ENCODE data around the gene BABAM2.
"Not testable (repeated sequence)": the region's sequence is repeated elsewhere in the genome, so short reads cannot be mapped to it uniquely, and the experiment has no call there.

BABAM2 gene

DNA sequence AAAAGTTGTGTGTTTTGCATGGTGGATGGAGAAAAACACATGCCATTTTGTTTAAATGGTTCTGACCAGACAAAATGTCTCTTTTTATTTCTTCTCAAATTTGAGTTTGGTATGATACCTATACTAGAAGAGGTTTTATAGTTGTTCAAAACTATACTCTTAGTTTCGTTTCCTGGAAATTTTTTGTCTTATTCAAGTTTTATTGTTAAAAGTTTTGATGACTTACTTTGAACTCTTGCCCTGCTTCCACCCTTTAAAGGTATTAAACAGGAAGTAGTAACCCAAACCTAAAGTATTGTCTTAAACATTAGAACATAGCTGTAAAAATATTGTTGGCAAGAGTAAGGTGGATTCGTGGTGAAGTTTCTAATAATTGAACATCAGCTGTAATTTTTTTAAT is 98.2 kb downstream of the BABAM2 start:
- DNase-seq = peak; percentile 16

DNA sequence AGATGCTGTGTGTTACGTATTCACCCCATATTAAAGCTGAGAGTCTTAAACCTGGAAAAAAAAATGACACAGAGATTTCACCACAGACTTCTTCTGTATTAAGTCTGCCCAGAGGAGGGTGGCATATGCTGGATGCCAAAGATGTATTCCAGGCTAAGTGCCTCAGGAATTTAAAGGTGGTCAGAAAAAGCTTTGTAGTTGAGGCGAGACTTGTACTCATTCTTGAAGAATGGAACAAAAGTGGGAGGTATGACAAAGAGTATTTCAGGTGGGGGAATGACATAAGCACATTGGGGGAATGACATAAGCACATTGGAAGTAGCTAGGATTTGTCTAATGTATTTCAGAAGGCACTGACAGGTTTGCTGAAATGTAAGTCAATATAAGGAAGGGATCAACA is 98.6 kb downstream of the BABAM2 start:
- no peak for DNase-seq

- no peak for DNase-seq
Measured at GRCh38 chr2:27990030-27990590, 99.6 kb downstream of the BABAM2 start.

DNA sequence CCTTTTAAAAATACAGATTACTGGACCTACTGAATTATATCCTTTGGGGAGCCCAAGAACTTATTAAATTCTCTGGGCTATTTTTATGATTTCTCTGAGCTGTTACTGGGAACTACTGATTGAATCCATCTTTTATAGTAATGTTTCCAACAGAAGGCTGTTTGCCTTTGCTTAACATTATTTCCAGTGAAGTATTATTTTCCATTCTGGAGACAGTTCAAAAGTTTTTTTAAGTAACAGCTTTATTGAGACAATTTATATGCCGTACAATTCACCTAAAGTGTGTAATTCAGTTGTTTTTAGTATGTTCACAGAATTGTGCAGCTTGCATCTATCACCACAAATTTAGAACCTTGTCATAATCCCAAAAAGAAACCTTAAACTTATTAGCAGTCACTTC is 100.6 kb downstream of the BABAM2 start:
- DNase-seq = no peak

DNA sequence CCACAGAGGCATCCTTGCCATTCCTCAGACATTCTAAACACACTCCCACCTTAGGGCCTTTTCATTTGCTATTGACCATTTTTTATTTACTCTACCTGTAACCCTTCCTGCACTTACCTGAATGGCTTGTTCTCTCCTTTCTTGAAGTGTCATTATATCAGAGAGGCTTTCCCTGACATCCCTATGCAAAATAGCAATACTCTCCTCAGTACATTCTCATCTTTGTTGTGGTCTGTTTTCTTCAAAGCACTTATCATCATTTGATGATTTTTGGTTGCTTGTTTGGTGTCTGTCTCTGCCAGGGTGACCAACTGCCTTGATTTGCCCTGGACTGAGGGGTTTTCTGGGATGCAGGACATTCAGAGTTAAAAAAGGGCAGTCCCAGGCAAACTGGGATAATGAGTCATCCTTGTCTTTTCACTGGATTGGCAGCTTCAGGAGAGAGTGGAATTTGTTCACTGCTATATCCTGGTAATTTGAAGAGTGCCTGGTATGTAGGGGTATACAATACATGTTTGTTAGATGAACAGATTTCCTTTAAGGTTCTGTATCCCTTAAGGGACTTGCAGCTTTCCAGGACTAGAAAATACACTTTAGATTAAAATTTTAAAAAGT is 102.4 kb downstream of the BABAM2 start:
- DNase-seq = no peak

DNA sequence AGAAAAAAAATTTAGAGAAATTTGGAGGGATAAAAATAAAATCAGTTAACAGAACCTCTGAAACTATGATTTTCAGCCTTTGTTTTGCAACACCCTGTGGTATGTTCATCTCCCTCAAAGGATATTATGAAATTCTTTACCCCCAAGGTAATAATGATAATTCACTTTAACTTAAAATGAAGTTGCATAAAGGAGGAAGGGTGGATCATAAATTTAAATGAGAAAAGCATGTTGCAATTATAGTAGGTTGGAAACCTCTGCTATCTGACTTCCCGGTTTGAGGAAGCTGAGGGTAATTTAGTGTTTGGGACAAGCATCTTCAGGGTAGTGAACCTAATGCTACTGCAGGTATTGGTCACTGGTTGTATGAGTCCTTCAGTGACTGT is 102.9 kb downstream of the BABAM2 start:
- no peak for DNase-seq

DNA sequence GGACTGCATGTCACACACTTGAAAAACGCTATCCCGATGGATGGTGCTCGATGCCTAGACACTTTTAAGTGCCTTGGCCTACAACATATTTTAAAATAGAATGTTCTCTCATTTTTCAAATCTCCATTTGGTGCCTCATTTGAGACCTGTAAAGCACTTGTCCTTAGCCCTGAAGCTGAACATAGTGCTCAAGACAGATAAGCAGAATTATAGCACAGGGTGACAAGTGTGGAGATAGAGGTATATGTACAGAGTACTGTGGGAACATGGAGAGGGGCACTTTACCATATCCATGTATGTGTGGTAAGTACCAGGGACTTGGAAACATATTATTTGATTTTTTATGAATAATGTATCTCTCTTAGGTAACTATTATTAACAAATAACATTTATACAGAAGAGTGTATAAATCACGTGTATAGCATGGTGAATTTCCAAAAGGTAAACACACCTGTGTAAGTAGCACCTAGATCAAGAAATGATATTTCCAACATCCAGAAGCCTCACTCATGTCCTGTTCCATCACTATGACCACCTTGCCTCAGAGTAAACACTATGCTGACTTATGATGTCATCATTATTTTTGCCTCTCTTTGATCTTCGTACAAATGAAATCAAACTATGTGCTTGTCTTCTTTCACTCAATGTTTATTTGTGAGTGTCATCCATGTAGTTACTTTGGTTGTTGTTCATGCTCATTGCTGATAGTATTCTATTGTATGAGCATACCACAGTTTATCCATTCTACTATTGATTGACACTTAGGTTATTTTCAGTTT is 103.6 kb downstream of the BABAM2 start:
- no peak for DNase-seq

GRCh38 chr2:27996156-27996922 is 105.8 kb downstream of the BABAM2 start:
- DNase-seq = no peak

DNA sequence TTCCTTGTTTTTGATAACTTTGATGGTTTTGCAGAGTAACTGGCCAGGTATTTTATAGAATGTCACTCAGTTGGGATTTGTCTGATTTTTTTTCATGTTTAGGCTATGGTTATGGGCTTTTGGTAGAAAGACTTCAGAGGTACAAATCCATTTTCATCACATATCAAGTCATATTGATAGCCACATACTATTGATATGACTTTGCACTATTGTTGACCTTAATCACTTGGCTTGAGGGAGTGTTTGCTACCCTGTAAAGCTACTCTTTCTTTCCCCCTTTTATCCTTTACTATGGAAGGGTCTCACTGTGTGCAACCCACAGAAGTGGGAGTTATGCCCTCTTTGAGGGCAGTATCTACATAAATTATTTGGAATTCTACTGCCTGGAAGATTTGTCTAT is 109.8 kb downstream of the BABAM2 start:
- no peak for DNase-seq

DNA sequence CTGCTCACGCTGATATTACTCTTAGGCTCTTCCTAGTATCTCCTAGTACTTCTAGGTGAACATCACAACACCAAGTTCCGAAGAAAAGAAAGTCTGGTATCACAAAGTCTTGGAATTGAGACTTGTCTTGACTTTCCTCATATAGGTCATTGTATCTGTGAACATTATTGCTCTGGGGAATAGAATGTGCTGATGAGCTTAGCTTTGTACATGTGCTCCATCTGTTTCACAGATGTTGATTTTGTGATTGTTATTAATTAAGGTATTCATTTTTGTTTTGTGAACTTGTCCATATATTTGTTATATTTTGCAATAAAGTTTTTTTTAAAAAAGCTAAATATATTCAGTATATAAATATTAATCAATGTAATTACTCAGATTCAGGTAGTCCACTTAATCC is 111.7 kb downstream of the BABAM2 start:
- no peak for DNase-seq

DNA sequence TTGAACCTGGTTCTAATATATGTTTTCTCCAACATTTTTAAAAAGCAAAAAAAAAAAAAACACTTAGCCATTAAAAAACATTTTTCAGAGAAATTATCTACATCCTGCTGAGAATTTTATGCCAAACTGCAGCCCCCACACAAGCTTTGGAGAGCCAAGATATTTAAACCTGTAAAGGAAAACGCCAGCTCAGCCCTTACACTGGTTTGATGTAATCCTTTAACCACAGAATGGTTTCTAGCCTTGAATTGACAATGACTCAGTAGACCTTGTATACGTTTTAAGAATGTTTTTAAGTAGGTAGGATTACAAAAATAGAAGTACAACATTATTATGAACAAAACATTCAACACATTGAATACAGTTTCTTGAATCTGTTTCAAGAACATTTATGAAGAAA is 113.6 kb downstream of the BABAM2 start:
- no peak for DNase-seq

DNA sequence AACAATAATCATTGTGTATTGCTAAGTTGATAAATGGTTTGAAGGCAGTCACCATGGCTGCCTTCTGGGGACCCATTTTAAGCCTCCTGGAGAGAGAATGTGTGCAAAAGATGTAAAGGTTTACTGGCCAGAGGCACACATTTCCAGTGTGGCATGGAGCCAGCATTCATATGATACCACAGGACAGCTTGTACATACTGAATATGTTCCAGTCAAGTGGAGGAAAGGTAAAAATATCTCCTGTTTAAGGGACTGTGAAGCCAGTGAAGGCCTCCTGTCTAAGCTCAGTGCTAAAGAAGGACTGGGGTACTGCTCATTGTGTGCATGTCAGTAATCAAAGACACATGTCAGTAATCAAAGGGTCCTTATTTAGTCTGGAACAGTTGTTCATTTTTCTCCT is 119.2 kb downstream of the BABAM2 start:
- no peak for DNase-seq

DNA sequence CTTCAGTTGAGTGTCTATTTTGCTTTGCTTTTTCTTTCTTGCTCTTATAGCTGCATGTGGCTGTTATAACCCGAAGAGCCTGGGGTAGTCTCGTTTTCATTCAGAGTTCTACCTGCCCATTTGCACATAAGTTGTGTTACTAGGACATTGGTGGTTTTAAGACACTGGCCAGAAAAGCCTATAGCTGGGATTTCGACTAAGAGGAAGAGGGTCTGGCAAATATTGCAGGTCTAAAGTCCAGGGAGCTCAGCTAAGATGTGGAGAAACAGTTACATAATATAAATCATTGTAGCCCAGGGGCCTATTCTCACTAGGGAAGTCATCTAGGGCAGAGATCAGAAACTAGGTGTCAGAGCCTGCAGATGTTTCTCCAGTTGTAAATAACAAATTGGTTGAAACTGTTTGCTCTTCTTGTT is 120.8 kb downstream of the BABAM2 start:
- no peak for DNase-seq

DNA sequence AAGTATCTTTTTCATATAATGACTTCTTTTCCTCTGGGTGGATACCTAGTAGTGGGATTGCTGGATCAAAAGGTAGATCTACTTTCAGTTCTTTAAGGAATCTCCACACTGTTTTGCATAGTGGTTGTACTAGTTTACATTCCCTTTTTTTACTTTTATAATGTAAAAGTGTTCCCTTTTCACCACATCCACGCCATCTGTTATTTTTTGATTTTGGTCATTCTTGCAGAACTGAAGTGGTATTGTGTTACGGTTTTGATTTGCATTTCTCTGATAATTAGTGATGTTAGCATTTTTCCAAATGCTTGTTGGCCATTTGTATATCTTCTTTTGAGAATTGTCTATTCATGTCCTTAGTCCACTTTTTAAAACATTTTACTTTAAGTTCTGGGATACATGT is 127.9 kb downstream of the BABAM2 start:
- not testable (repeated sequence) for DNase-seq

- DNase-seq = not testable (repeated sequence)
Measured at GRCh38 chr2:28019521-28019920, 129.0 kb downstream of the BABAM2 start.

GRCh38 chr2:28021898-28022297 is 131.4 kb downstream of the BABAM2 start:
- no peak for DNase-seq

DNA sequence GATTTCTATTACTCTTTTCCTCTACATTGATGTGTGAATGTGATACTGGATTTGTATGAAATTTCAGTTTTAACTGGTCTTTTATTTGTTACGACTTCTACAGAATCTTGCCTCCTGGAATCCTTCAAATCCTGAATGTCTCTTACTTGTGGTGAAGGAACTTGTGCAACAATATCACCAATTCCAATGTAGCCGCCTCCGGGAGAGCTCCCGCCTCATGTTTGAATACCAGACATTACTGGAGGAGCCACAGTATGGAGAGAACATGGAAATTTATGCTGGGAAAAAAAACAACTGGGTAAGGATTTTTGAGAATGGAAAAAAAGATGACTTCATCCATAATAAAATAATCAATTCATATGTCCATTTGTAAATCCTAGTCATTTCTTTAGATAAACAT is 134.6 kb downstream of the BABAM2 start:
- DNase-seq = no peak

DNA sequence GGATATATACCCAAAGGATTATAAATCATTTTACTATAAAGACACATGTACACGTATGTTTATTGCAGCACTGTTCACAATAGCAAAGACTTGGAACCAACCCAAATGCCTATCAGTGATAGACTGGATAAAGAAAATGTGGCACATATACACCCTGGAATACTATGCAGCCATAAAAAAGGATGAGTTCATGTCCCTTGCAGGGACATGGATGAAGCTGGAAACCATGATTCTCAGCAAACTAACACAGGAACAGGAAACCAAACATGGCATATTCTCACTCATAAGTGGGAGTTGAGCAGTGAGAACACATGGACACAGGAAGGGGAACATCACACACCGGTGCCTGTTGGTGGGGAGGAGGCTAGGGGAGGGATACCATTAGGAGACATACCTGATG is 135.7 kb downstream of the BABAM2 start:
- not testable (repeated sequence) for DNase-seq

DNA sequence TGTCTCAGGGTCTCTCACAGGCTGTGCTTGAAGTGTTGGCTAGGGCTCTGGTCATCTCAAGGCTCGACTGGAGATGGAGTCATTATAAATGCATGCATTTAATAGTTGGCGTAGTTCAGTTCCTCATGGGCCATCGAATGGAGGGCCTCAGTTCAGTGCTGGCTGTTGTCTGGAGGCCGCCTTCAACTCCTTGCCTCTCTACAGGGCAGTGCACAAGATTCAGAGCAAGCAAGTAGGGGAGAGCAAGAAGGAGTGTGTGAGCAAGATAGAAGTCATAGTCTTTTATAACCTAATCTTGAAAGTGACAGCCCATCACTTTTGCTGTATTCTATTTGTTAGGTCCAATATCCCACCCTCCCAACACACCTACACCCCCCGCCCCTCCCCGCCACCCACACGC is 137.5 kb downstream of the BABAM2 start:
- DNase-seq = no peak

- no peak for DNase-seq
Measured at GRCh38 chr2:28030600-28030999, 140.1 kb downstream of the BABAM2 start.

DNA sequence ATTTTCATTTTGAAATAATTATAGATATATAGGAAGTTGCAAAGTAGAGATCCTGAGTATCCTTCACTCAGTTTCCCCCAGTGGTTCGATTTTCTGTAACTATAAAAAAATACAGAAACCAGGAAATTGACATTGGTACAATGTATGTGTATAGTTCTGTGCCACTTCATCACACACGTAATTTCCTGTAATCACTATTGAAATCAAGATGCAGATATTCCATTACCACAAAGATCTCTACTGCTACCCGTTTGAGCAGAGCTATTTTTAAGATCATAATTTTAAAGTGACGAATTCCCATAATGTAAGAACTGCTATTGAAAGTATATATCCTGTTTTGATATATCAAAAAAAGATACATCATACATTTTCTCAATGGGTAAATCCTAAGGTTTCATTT is 142.3 kb downstream of the BABAM2 start:
- DNase-seq = no peak

DNA sequence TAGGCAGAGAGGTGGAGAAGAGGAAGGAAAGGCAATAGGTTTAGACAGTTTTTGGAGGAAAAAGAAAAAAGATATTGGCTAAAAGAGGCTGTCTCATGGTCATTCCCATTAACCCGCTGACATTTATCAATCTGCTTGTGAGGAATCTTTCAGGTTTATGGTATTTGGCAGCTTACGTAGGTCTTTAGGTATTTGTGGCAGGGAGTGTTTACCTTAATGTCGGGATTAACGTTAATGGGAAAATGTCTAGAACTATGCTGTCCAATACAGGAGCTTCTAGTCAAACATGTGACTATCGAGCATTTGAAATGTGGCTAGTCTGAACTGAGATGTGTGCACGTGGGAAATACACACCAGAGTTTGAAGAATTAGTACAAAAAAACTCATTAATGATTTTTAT is 144.2 kb downstream of the BABAM2 start:
- no peak for DNase-seq

GRCh38 chr2:28035163-28035690 is 144.7 kb downstream of the BABAM2 start:
- DNase-seq = no peak

GRCh38 chr2:28035816-28036215 is 145.3 kb downstream of the BABAM2 start:
- no peak for DNase-seq
